Measurements from ENCODE around the gene HOXA6.

- peak; percentile 77 for TF ChIP-seq CTCF (IDR thresholded peaks at IDR 0.05)
- TF ChIP-seq EZH2 (IDR thresholded peaks at IDR 0.05; ENCODE audit: borderline replicate concordance, insufficient read depth, low read depth, low read length, poor library complexity, severe bottlenecking), result no peak
Observed at GRCh38 chr7:27179503-27180430, 32.2 kb upstream of the HOXA6 start.

Measured in B cell (primary cell).